CD14-positive monocyte (primary cell): ENCODE results near the gene MT1E. TPM values are rescaled to one million over a fixed set of nuclear protein-coding genes. Genes with fewer than 3 reads are reported as not detected.

Experiments
- DNase-seq, 3 donors: peaks; one replicate each; pipeline ENCODE4 v3.0.0-alpha.2; 2011 to 2022
- H2AFZ ChIP-seq: 2 replicates; pipeline ENCODE4 v1.6.0; 2012; ENCODE audit warnings: mild to moderate bottlenecking, low read depth, low read length, inconsistent platforms; ENCODE audit not compliant: insufficient read depth, poor library complexity, severe bottlenecking
- H3K27ac ChIP-seq, 2 donors: 1 replicate in 1 of 2; 2 replicates in 1 of 2; pipeline ENCODE4 v1.5.1; 2012 to 2013; ENCODE audit warnings: low read length in 2 of 2, control low read depth in 1 of 2, inconsistent platforms in 1 of 2, low read depth in 1 of 2, mild to moderate bottlenecking in 1 of 2
- H3K27me3 ChIP-seq, 2 donors: one replicate each; pipeline versions ENCODE4 v1.6.0 to v1.6.1; 2011 to 2013; ENCODE audit warnings: low read length in 2 of 2; ENCODE audit not compliant: control insufficient read depth in 2 of 2, insufficient read depth in 2 of 2
- H3K36me3 ChIP-seq, 2 donors: replicated peaks in 1 of 2; 1 replicate in 1 of 2; 2 replicates in 1 of 2; pipeline versions ENCODE4 v1.5.1 to v1.6.1; 2012 to 2013; ENCODE audit warnings: low read length in 2 of 2, control low read depth in 1 of 2, inconsistent platforms in 1 of 2, mild to moderate bottlenecking in 1 of 2; ENCODE audit not compliant: insufficient read depth in 2 of 2, control insufficient read depth in 1 of 2
- H3K4me1 ChIP-seq, 2 donors: 1 replicate in 1 of 2; 2 replicates in 1 of 2; pipeline versions ENCODE4 v1.5.1 to v1.6.1; 2012 to 2013; ENCODE audit warnings: low read length in 2 of 2, control low read depth in 1 of 2, inconsistent platforms in 1 of 2, mild to moderate bottlenecking in 1 of 2, moderate library complexity in 1 of 2; ENCODE audit not compliant: insufficient read depth in 2 of 2, control insufficient read depth in 1 of 2
- H3K4me2 ChIP-seq: replicated peaks from 2 replicates; pipeline ENCODE3; 2012; ENCODE audit warnings: low read length, moderate library complexity, mild to moderate bottlenecking; ENCODE audit not compliant: poor library complexity, severe bottlenecking; ENCODE audit errors: extremely low read depth
- H3K4me3 ChIP-seq, 3 experiments: fragments of 200-600 bp in 1 of 3; sonication (generic) in 1 of 3; replicated peaks in 1 of 3; 1 replicate in 2 of 3; 2 replicates in 1 of 3; pipeline ENCODE4 v1.5.1; 2011 to 2013; ENCODE audit warnings: low read length in 3 of 3, mild to moderate bottlenecking in 3 of 3, control low read depth in 2 of 3, low read depth in 2 of 3, inconsistent platforms in 1 of 3, moderate library complexity in 1 of 3
- H3K79me2 ChIP-seq: 2 replicates; pipeline ENCODE4 v1.6.0; 2012; ENCODE audit warnings: mild to moderate bottlenecking, control low read depth, inconsistent platforms, low read length, moderate library complexity; ENCODE audit not compliant: insufficient read depth
- H3K9ac ChIP-seq: 2 replicates; pipeline ENCODE4 v1.6.0; 2017; ENCODE audit warnings: low read length, mild to moderate bottlenecking; ENCODE audit not compliant: insufficient read depth, poor library complexity, severe bottlenecking
- H3K9me3 ChIP-seq, 2 donors: replicated peaks in 1 of 2; 1 replicate in 1 of 2; 2 replicates in 1 of 2; pipeline versions ENCODE4 v1.5.1 to v1.6.1; 2012 to 2013; ENCODE audit warnings: low read length in 2 of 2, control low read depth in 1 of 2; ENCODE audit not compliant: control insufficient read depth in 1 of 2, insufficient read depth in 1 of 2
- H4K20me1 ChIP-seq: 2 replicates; pipeline ENCODE4 v1.6.0; 2012; ENCODE audit warnings: mild to moderate bottlenecking, low read length, control low read depth, moderate library complexity; ENCODE audit not compliant: insufficient read depth
- H3K27ac Mint-ChIP-seq, 7 donors: one replicate each; pipeline ENCODE4 v1.8.0; 2020; ENCODE audit warnings: mild to moderate bottlenecking in 7 of 7, mixed read lengths in 7 of 7, moderate library complexity in 6 of 7, inconsistent platforms in 2 of 7
- H3K27me3 Mint-ChIP-seq, 3 donors: one replicate each; pipeline ENCODE4 v1.8.0; 2021 to 2022; ENCODE audit warnings: low read depth in 3 of 3, mild to moderate bottlenecking in 3 of 3, mixed read lengths in 3 of 3, moderate library complexity in 3 of 3, inconsistent platforms in 1 of 3
- H3K36me3 Mint-ChIP-seq, 2 donors: one replicate each; pipeline ENCODE4 v1.8.0; 2020; ENCODE audit warnings: mixed read lengths in 2 of 2, inconsistent platforms in 1 of 2, mild to moderate bottlenecking in 1 of 2
- H3K4me1 Mint-ChIP-seq: one replicate; pipeline ENCODE4 v1.8.0; 2020; ENCODE audit warnings: mild to moderate bottlenecking, mixed read lengths
- H3K4me3 Mint-ChIP-seq, 2 donors: one replicate each; pipeline ENCODE4 v1.8.0; 2020; ENCODE audit warnings: mild to moderate bottlenecking in 2 of 2, mixed read lengths in 2 of 2, moderate library complexity in 1 of 2
- H3K9me3 Mint-ChIP-seq, 7 donors: one replicate each; pipeline ENCODE4 v1.8.0; 2020 to 2022; ENCODE audit warnings: mixed read lengths in 7 of 7, mild to moderate bottlenecking in 6 of 7, moderate library complexity in 6 of 7, inconsistent platforms in 2 of 7
- CTCF ChIP-seq: fragments of 200-600 bp; IDR thresholded peaks from one replicate; pipeline ENCODE4 v1.8.0; 2022; ENCODE audit warnings: antibody characterized with exemption, mild to moderate bottlenecking
- WGBS: methylation state at CpG from one replicate; pipeline ENCODE4 v1.1.5; 2013; ENCODE audit warnings: missing lambda C conversion rate; ENCODE audit not compliant: insufficient coverage; 5-methylcytosine and 5-hydroxymethylcytosine counted together
- intact Hi-C, 2 donors: fragments of 100-400 bp; cut with micrococcal nuclease; formaldehyde crosslinking; loops; one replicate each; pipeline versions ENCODE4 v1.15.0 to v1.15.1; 2023
- polyA plus RNA-seq, 3 donors: library from polyadenylated mRNA; depleted of rRNA in 1 of 3; unstranded in 2 of 3; stranded (reverse) in 1 of 3; fragments of 300-500 nt in 2 of 3; fragments of >200 nt in 1 of 3; fragmentation: Illumina TruSeq in 2 of 3; gene quantifications; 1 replicate in 2 of 3; 2 replicates in 1 of 3; pipeline ENCODE4 v1.2.3, GENCODE V29; 2012 to 2021

MT1E gene
- polyA plus RNA-seq, 3 donors, result 1.3 to 4.3 (median 4.0) TPM

GRCh38 chr16:56645311-56645710 is 19.7 kb downstream of the MT1E start:
- no peak overlapping the region for H3K9ac ChIP-seq
- no peak overlapping the region for H3K27ac Mint-ChIP-seq
- peaks cover 4 to 8% of the 10 kb centered on the region in 2 donors for H3K4me1 ChIP-seq
- H3K36me3 Mint-ChIP-seq, result no peaks in the 10 kb centered on the region
- DNase-seq, result no peak
- H4K20me1 ChIP-seq, result no peaks in the 10 kb centered on the region
- H3K79me2 ChIP-seq, result no peaks in the 10 kb centered on the region
- H3K27me3 Mint-ChIP-seq, result peaks cover 71 to 88% (median 85%) of the 10 kb centered on the region in 3 donors
- WGBS, result no CpG with 5 or more reads among the region's 1 CpG
- H3K4me3 Mint-ChIP-seq, result peak overlapping the region in 1 of 2 donors; percentile 49
- no peak overlapping the region for H3K4me2 ChIP-seq
- intact Hi-C loops, result no loop called here
- no peak for TF ChIP-seq CTCF
- peaks cover 13% of the 10 kb centered on the region for H3K4me1 Mint-ChIP-seq
- H3K9me3 Mint-ChIP-seq, result peaks cover 0 to 7% (median 0%) of the 10 kb centered on the region in 7 donors
- H3K27me3 ChIP-seq, result peaks cover 61 to 98% of the 10 kb centered on the region in 2 donors
- H2AFZ ChIP-seq, result no peak overlapping the region
- no peak overlapping the region for H3K27ac ChIP-seq
- no peaks in the 10 kb centered on the region for H3K36me3 ChIP-seq
- peaks cover 0 to 5% of the 10 kb centered on the region in 2 donors for H3K9me3 ChIP-seq
- no peak overlapping the region for H3K4me3 ChIP-seq

- H3K9me3 ChIP-seq, result peaks cover 0 to 5% of the 10 kb centered on the region in 2 donors
- H3K79me2 ChIP-seq, result no peaks in the 10 kb centered on the region
- no peak overlapping the region for H3K9ac ChIP-seq
- H3K4me2 ChIP-seq, result no peak overlapping the region
- peaks cover 4 to 8% of the 10 kb centered on the region in 2 donors for H3K4me1 ChIP-seq
- Mint-ChIP-seq H3K27me3 (peaks cover 69 to 86% (median 81%) of the 10 kb centered on the region in 3 donors), H3K4me3 (peak overlapping the region in 1 of 2 donors; percentile 14), H3K4me1 (peaks cover 13% of the 10 kb centered on the region), H3K36me3 (no peaks in the 10 kb centered on the region), H3K27ac (no peak overlapping the region), H3K9me3 (peaks cover 0 to 7% (median 0%) of the 10 kb centered on the region in 7 donors)
- DNase-seq, result no peak
- intact Hi-C loops, result no loop called here
- peaks cover 56 to 97% of the 10 kb centered on the region in 2 donors for H3K27me3 ChIP-seq
- H2AFZ ChIP-seq, result no peak overlapping the region
- WGBS, result no CpG with 5 or more reads among the region's 1 CpG
- TF ChIP-seq CTCF, result no peak
- no peaks in the 10 kb centered on the region for H4K20me1 ChIP-seq
- H3K36me3 ChIP-seq, result no peaks in the 10 kb centered on the region
- H3K27ac ChIP-seq, result no peak overlapping the region
- no peak overlapping the region for H3K4me3 ChIP-seq
Observed at GRCh38 chr16:56645838-56646237, 20.3 kb downstream of the MT1E start.
